Esophagus muscularis mucosa (tissue), 3 donors: ENCODE measurements around the gene TUBGCP6.

Experiments used
- CTCF ChIP-seq, 3 experiments: fragments of 200-600 bp in 2 of 3; fragments of 450-650 bp in 1 of 3; sonication (generic) in 2 of 3; IDR thresholded peaks; one replicate each; pipeline ENCODE4 v1.5.1; 2017 to 2019; ENCODE audit warnings: antibody characterized with exemption in 3 of 3, mild to moderate bottlenecking in 2 of 3, moderate library complexity in 1 of 3
- POLR2A ChIP-seq: fragments of 450-650 bp; IDR thresholded peaks from one replicate; pipeline ENCODE4 v1.6.1; 2017; ENCODE audit warnings: antibody characterized with exemption, moderate library complexity, mild to moderate bottlenecking, low read depth
- POLR2AphosphoS5 ChIP-seq, 2 donors: sonication (generic); formaldehyde crosslinking; IDR thresholded peaks; one replicate each; pipeline ENCODE4 v1.6.1; 2017; ENCODE audit warnings: antibody characterized with exemption in 2 of 2

- TF ChIP-seq POLR2A: no peak
- no peak for TF ChIP-seq CTCF (IDR thresholded peaks at IDR 0.05)
- no peak for TF ChIP-seq POLR2AphosphoS5 (IDR thresholded peaks at IDR 0.05)
Measured at GRCh38 chr22:50169181-50169759, 75.6 kb downstream of the TUBGCP6 start.
